ENCODE data around the gene GALNT5.
A peak's percentile ranks its signal among the peaks of the same experiment; 100 is the strongest.
"Not testable (repeated sequence)": the region's sequence is repeated elsewhere in the genome, so short reads cannot be mapped to it uniquely, and the experiment has no call there.

Gene GALNT5, protein sequence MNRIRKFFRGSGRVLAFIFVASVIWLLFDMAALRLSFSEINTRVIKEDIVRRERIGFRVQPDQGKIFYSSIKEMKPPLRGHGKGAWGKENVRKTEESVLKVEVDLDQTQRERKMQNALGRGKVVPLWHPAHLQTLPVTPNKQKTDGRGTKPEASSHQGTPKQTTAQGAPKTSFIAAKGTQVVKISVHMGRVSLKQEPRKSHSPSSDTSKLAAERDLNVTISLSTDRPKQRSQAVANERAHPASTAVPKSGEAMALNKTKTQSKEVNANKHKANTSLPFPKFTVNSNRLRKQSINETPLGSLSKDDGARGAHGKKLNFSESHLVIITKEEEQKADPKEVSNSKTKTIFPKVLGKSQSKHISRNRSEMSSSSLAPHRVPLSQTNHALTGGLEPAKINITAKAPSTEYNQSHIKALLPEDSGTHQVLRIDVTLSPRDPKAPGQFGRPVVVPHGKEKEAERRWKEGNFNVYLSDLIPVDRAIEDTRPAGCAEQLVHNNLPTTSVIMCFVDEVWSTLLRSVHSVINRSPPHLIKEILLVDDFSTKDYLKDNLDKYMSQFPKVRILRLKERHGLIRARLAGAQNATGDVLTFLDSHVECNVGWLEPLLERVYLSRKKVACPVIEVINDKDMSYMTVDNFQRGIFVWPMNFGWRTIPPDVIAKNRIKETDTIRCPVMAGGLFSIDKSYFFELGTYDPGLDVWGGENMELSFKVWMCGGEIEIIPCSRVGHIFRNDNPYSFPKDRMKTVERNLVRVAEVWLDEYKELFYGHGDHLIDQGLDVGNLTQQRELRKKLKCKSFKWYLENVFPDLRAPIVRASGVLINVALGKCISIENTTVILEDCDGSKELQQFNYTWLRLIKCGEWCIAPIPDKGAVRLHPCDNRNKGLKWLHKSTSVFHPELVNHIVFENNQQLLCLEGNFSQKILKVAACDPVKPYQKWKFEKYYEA

DNA sequence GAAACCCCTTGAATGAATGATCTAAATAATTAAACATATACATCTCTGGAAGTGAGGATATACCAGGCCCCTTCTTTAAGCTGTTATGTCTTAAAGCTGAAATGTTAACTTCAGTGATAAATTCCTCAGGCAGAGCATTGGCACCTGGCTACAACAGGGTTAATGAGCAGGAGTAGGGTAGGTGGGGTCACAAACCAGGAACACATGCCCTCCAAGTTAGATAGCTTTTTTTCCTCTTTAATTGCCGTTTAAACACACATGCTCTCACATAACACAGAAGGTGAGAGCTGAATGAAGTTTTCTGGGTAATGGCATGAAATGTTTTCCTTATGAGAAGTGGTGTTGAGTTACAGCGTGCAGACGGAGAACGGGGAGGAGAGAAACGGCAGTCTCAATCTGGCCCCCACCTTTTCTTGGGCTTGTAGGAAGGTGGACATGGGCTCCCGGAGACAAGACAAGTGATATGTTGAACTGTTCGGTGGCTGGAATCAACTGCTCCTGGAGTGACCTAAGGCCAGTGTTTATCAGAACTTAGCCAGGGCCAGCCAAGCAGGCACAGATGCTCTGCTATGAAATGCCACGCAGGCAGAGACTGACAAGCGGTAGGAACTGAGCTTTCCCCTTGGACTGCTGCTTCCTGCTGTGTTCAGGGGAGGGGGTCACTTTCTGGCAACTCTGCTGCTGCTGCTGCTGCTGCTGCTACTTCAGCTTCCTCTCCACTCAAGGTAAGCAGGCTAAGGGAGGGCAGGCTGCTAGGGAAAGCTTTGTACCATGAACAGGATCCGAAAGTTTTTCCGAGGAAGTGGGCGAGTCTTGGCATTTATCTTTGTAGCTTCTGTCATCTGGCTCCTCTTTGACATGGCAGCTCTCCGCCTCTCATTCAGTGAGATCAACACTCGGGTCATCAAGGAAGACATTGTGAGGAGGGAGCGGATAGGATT lies at the start of gene GALNT5:
Gene GALNT5 (plus strand): TSS at position 394 of the 941 bp plus-strand sequence. CDS start 378 bp downstream, at position 772.
- DNase-seq = no peak

DNA sequence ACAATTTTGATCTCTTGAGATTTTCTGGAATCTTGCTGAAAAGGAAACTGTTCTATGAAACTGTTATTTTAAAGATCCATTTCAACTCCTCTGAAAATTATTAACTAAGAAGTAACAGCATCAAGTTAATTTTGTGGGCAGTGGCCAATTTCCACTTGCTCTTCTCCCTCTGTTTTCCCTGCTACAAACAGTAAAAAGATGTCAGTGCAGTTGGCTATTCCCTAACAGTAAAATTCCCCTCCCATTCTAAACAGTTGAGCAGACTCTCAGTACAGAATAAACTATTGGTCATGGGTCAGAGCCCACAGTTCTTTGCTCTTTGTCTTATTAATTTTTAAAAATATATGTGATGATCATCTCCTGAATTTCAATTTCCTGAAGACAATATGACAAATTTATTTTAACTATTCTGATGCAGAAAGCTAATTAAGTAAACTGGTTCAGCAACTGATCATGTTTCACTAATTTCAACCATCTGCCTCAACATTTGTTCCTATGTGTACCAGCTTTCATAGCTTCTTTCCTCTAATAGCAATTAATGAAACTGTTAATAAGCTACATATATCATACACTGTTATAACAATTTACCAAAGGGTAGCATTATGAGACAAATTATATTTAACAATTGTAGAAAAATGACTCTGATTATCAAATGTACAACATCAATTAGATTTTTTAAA lies 41.1 kb upstream of the GALNT5 start:
- DNase-seq = no peak

DNA sequence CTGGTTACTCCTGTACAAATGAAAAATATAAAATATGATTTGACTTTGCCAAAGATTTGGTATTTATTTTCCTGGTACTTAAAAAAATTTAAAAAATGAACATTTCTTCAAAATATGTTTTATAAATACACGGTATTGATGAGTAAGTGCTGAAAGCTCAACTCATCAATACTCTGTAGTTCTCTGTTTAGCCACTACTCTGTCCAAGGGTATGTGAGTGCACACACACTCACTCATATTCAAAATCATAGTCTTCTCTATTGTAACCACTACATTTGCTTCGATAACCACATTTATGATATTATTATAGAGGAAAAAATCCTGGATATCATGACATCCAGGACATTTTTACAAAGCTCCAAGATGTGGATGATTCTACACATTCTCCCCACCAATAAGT lies 40.1 kb upstream of the GALNT5 start:
- no peak for DNase-seq

DNA sequence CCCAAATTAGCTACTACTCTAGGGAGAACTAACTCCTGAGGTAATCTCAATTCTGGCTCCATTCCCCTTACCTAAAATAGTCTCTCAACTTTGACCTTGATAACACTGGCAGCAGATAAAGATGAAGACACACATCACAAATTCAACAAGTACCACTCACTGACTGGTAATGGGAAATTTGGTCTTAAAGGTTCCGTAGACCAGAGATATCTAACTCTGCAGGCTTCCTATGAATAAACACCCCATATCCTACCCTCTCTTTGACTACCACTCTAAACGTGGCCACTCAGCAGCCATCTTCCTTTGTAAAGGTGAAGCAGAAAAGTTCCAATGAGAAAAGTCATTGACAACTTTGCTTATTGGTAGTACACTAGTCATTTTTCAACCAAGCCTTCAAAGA lies 38.6 kb upstream of the GALNT5 start:
- DNase-seq = no peak

DNA sequence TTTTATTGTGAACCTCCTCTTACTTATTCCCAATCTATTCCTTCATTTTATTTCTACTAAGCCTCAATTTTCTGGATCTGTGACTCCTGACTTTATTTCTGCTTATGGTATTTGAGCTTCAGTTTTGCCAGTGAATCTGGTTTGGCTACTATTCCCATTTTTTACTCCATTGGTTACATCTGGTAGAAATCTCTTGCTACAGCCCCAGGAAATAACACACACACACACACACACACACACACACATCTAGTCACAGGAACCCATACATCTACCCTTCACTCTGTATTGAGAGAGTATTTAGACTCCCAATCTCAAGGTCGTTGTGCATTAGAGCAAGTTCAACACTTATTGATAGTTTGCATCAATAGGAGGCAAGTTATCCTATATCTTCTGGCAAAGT lies 37.0 kb upstream of the GALNT5 start:
- DNase-seq = no peak

DNA sequence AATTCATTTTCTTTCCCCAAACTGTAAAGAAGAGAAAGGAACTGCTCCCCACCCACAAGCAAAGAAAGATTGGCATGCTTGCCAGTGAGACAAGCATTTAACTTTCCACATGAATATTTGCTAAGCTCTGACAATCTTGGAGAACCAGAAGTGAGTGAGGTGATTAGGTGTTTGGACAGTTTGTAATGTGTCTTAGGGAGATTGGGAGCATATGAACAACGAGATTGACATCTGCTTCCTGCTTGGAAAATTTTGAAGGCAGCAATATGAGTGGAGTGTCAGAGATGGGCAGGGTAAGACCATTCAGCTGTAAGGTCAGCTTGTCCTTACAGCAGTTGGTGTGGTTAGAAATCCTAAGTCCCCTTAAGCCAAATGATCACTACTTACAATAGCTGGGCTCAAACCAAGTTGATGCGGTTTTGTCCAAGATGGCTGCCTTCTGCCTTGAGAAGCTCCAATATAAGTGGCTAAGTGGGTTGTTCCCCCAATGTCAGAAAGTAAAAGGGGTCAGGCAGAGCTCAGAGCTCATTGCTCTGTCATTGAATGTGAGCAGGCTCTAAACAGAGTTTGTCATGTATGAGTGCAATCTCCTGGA lies 36.0 kb upstream of the GALNT5 start:
- DNase-seq = no peak

DNA sequence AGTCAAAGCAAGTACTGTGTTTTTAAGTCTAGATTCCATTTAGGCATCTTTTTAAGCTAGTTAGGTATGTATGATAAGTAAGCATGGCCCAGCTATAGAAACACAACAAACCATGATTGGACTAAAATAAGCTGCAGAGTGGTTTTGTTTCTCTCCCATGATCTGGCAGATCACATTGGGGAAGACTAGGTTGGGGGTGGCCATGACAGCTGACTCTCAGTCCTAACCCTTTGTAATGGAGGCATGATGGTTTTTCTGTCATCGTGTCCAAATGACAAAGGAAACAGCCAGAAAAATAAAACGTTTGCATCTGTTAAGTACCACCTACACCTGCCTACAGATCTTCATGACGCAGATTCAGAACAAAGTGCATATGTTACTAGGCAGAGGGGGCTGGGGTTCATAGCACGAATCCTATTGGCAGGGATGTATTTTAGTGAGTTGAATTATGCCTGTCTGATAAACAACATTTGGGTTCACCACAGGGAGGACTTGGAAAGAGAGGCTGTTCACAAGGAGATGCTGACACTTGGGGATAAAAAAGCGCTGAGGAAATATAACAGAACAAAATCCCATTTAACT lies 33.8 kb upstream of the GALNT5 start:
- DNase-seq = no peak

DNA sequence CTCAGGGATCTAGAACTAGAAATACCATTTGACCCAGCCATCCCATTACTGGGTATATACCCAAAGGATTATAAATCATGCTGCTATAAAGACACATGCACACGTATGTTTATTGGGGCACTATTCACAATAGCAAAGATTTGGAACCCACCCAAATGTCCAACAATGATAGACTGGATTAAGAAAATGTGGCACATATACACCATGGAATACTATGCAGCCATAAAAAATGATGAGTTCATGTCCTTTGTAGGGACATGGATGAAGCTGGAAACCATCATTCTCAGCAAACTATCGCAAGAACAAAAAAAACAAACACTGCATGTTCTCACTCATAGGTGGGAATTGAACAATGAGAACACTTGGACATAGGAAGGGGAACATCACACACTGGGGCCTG lies 33.1 kb upstream of the GALNT5 start:
- not testable (repeated sequence) for DNase-seq

DNA sequence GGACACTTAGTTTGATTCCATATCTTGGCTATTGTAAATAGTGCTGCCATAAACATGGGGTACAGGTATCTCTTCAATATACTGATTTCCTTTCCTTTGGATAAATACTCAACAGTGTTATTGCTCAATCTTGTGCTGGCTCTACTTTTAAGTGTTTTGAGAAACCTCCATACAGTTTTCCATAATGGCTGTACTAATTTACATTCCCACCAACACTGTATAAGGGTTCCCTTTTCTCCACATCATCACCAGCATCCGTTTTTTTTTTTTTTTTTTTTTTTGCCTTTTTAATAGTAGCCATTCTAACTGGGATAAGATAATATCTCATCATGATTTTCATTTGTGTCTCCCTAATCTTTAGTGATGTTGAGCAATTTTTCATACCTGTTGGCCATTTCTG lies 29.9 kb upstream of the GALNT5 start:
- no peak for DNase-seq

DNA sequence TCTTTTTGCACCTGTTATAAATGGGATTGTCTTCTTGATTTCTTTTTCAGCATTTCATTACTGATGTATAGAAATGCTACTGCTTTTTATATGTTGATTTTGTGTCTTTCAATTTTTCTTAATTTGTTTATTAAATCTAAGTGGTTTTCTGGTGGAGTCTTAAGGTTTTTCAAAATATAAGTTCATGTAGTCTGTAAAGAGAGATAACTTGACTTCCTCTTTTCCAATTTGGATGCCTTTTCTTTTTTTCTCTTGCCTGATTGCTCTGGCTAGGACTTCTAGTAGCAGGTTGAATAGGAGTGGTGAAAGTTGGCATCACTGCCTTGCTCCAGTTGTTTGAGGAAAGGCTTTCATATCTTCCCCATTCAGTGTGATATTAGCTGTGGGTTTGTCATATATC lies 28.6 kb upstream of the GALNT5 start:
- DNase-seq = no peak

DNA sequence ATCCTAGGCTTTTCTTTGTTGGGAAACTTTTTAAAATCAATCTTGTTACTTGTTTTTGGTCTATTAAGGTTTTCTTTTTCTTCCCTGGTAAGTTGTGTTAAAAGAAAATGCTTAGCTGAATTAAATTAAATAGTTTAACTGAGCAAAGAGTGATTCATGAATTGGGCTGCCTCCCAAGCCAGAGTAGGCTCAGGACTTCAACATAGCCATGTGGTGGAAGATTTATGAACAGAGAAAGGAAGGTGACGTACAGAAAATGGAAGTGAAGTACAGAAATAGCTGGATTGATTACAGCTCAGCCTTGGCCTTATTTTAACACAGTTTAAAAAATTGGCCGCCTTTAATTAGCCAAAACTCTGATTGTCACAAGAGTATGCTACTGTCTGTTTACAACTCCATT lies 27.9 kb upstream of the GALNT5 start:
- DNase-seq = no peak

DNA sequence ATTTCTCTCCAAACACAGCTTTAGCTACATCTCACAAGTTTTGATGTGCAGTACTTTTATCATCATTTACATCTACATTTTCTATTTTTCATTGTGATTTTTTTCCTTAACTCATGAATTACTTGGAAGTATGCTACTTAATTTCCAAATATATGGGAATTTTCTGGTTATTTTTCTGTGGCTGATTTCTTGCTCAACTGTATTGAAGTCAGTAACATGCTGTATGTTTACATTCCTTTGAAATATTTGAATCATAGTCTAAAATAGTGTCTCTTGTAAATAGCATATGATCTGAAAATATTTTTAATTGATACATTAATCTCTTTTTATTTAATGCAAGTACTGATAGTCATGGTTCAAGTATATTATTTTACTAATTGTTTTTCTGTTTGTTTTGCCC lies 26.0 kb upstream of the GALNT5 start:
- no peak for DNase-seq

DNA sequence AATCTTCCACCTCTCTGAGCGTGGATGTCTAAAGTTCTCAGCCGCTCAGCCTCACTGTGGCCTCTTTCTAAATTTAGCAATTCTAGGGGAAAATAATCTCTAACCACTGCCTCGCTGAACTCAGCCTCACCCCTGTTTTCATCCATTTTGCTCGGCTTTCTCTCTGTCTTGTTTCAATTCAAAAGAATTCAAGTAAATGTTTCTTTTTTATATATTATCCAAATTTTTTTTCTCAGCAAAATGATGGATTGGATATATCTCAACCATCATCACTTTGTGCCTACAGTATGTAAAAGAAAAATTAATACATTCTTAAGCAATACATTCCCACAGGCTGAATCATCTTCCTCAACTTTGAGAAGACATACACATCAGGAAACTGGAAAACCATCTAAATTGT lies 24.0 kb upstream of the GALNT5 start:
- DNase-seq = no peak

DNA sequence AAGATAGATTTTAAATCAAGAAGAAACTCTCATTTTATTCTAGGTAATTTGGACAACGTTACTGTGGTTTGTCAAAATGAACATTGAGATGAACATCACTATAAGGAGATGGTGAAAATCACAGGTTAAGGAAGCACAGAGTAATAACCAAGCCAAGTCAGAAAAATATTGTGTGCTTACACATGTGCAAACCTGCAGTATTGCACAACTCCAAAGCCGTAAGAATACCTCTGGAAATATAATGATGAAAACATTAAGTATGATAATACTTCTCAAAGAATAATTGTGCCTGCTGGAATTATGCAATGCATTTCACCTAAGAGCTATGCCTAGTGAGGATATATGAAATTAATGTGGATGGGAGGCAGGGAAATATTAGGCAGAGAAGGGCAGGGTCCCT lies 21.1 kb upstream of the GALNT5 start:
- no peak for DNase-seq

DNA sequence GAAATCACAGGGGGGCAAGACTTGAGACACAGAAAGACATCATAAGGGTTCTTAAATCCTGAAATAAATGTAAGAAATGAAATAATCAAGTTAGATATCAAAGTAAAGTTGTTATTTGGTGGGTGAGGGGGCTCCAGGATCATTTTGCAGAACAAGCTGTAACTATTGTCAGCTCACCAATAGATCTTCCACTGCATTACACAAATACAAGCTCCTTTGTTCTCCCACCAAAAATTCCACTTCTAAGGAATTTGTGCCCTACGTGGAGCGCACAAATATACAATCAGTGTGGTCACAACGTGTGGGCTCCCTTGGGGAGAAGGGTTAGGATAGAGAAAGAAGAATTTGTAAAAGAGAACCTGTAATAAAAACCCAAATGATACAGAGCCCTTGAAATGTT lies 19.2 kb upstream of the GALNT5 start:
- DNase-seq = no peak

DNA sequence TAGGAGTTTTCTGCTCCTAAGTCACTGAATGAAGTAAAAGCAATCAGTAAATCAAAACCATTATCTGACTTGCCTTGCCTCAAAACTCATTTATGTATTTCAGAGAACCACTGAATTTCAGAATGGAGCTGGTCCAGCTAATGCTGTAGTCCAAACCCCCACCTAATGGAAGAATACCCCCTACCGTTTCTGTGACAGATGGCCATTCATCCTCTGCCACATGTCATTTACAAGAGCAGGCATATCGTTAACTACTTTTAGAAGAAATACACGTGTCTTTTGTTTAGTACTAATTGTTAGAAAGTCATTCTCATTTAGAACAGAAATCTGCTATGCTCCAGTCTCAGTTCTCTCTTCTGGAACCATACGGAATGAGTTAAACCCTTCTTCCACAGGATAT lies 12.8 kb upstream of the GALNT5 start:
- no peak for DNase-seq

DNA sequence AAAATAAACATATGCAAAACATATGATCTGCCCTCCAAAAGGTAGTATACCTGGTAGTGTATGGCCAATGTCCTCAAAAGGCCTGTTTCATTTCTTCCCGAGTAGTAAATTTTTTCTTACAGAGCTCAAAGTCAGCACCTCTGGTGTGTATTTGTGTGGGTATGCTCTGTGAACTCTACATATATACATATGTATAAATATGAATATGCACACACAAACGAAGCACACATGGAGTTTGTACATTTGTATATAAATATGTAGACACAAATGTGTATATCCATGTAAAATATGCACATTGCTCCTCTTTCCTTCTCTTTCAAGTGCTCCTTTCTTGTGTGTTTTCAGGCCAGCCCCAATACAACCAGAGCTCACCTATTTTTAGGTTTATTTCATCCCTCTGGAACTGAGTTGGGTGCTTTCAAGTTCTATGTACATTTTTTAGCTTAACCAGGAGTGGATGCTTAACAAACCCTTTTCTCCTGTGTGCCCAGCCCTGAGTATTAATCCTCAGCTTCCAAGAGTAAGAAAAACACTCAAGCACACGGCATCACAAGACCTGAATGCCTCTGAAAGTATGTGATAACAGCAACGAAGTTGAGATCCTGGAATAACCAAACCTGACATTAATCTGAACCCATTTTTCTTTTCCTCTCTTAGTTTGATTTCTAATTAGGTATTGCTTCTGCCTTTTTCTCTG lies 12.2 kb upstream of the GALNT5 start:
- no peak for DNase-seq

DNA sequence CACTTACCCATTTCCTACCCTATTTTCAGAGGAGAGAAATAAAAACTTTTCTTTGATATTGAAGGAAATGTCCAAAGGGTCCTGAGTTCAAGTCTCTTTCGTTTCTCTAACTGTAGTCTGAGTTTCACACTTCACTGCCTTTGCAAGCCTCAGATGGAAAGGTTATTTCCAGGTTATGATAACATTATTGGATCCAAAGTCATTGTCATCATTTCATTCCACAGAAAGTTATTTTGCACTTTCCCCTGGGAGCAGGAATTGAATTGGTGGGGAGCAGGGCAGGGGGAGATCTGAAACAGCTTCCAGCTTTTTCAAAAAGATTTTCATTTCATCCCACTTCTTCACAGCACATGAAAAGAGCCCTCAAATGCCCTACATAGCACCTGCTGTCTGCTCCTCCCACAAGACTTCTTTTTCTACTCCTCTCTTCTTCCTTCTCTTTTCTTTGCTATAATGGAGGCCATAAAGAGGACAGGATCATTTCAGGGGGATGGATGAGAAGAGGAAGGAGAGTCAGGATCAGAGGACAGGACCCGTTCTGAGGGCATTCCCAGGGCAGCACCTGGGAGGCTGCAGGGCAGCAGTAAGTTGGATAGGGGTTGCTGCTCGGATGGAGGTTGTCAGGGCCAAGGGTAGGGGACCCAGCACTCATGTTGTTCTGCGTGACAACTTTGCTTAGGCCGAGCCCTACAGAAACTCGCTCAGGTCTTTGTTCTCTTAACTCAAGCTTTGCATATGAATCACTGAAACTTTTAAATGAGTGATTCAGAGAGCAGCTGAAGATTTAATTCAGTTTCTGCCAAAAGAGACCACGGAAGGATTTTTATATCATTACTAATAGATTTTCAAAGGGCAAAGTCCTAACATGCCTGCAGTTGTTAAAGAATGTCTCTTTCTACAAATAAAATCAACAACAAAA lies 11.4 kb upstream of the GALNT5 start:
- DNase-seq = peak; percentile 52 to 58

DNA sequence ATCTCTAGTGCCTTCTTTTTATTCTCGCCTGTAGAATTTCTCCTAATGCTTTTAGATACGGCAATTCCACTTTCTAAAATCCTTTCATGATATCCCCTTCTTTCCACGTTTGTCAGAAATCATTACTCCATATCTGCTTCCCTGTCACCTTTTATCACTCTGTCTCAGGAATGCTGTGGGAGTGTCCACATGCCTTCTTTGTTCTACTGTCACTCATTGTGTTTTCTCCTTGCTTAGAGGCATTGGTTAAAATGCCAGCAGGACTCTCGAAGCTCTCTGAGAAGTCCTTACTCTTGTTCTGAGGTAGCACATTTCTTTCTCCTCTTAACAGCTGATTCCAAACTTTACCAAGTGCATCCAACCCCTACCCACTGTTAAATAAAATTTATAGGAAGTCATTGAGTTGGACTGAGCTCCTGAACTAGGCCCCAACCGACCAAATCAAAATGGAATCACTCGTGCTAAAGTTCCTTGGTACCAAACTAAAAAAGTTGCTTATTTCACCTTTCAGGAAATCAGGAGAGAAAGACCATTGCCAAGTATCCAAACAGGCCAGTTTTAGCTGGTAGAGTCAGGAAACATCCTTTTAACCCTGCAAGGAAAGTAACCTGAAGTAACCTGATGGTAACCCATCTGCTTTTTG lies 10.6 kb upstream of the GALNT5 start:
- no peak for DNase-seq

All from activated T-cell treated with anti-CD3 and anti-CD28 coated beads, Interleukin-2, amount 50 U/mL, for 48 hours (primary cell).